Measurements from ENCODE around the gene LY6G6C. TPM values are rescaled to one million over a fixed set of nuclear protein-coding genes. Genes with fewer than 3 reads are reported as not detected.

LY6G6C gene
- total and polyA plus RNA-seq, 2 of the 13 experiments (the other 11 are each of a cell fraction or from before 2014, with no cell fraction given), result 0.15 TPM; not detected in 1

GRCh38 chr6:31702819-31703716, 18.5 kb downstream of the LY6G6C start, which contains the start of gene ABHD16A (continued):
- TF ChIP-seq, protein P1, sequence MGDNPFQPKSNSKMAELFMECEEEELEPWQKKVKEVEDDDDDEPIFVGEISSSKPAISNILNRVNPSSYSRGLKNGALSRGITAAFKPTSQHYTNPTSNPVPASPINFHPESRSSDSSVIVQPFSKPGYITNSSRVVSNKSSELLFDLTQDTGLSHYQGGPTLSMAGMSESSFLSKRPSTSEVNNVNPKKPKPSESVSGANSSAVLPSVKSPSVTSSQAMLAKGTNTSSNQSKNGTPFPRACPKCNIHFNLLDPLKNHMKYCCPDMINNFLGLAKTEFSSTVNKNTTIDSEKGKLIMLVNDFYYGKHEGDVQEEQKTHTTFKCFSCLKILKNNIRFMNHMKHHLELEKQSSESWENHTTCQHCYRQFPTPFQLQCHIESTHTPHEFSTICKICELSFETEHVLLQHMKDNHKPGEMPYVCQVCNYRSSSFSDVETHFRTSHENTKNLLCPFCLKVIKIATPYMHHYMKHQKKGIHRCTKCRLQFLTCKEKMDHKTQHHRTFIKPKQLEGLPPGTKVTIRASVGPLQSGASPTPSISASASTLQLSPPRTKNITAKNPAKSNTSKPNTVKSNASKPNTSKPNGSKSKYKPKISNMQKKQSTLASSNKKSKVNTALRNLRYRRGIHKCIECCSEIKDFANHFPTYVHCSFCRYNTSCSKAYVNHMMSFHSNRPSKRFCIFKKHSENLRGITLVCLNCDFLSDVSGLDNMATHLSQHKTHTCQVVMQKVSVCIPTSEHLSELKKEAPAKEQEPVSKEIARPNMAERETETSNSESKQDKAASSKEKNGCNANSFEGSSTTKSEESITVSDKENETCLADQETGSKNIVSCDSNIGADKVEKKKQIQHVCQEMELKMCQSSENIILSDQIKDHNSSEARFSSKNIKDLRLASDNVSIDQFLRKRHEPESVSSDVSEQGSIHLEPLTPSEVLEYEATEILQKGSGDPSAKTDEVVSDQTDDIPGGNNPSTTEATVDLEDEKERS (CRISPR knock-in tag; IDR thresholded peaks at IDR 0.05), result peak; percentile 74; the same call in 1 of the 2 replicates
- TF ChIP-seq ZSCAN22 (CRISPR knock-in tag; IDR thresholded peaks at IDR 0.05), result no peak
- TF ChIP-seq ETV6 (CRISPR knock-in tag; conservative IDR thresholded peaks at IDR 0.05), result peak; percentile 76; the same call in 1 of the 2 replicates
- TF ChIP-seq, protein P2, sequence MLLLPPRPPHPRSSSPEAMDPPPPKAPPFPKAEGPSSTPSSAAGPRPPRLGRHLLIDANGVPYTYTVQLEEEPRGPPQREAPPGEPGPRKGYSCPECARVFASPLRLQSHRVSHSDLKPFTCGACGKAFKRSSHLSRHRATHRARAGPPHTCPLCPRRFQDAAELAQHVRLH (CRISPR knock-in tag; IDR thresholded peaks at IDR 0.05; ENCODE audit: borderline replicate concordance, low read depth), result peak; percentile 81; the same call in 1 of the 2 replicates
- peak; percentile 45 for TF ChIP-seq ZNF891 (CRISPR knock-in tag; IDR thresholded peaks at IDR 0.05)
- TF ChIP-seq ZFP37 (CRISPR knock-in tag; IDR thresholded peaks at IDR 0.05; ENCODE audit: borderline replicate concordance), result peak; percentile 9; the same call in 1 of the 2 replicates
- peak; percentile 92 for TF ChIP-seq PHF8 (CRISPR knock-in tag; IDR thresholded peaks at IDR 0.05)
- peak; percentile 55; the same call in 1 of the 2 replicates for TF ChIP-seq ZNF614 (CRISPR knock-in tag; IDR thresholded peaks at IDR 0.05; ENCODE audit: borderline replicate concordance)
- no peak for TF ChIP-seq NR1H2 (CRISPR knock-in tag; IDR thresholded peaks at IDR 0.05; ENCODE audit: borderline replicate concordance, low read depth)
- peak; percentile 64; the same call in 1 of the 2 replicates for TF ChIP-seq YEATS4 (CRISPR knock-in tag; IDR thresholded peaks at IDR 0.05; ENCODE audit: borderline replicate concordance)
- TF ChIP-seq ONECUT2 (CRISPR knock-in tag; IDR thresholded peaks at IDR 0.05), result 0 out of 2 replicates have a peak, but pooled peaks have one; percentile 13
- peak; percentile 94 for TF ChIP-seq ZFX (CRISPR knock-in tag; IDR thresholded peaks at IDR 0.05; ENCODE audit: low read depth)
- peak; percentile 74; the same call in 1 of the 2 replicates for TF ChIP-seq FOSL2 (CRISPR knock-in tag; IDR thresholded peaks at IDR 0.05)
- peak; percentile 78 for TF ChIP-seq BHLHE40 (IDR thresholded peaks at IDR 0.05; ENCODE audit: low read length)
- TF ChIP-seq POGK (CRISPR knock-in tag; conservative IDR thresholded peaks at IDR 0.05), result peak; percentile 91
- TF ChIP-seq NCOA2 (CRISPR knock-in tag; IDR thresholded peaks at IDR 0.05), result peak; percentile 68
- 0 out of 2 replicates have a peak, but pooled peaks have one; percentile 18 for TF ChIP-seq MAF1 (CRISPR knock-in tag; IDR thresholded peaks at IDR 0.05; ENCODE audit: borderline replicate concordance)
- peak; percentile 100 for TF ChIP-seq CEBPB (IDR thresholded peaks at IDR 0.05; ENCODE audit: borderline replicate concordance, low read depth, low read length)
- TF ChIP-seq ZNF781 (CRISPR knock-in tag; IDR thresholded peaks at IDR 0.05; ENCODE audit: borderline replicate concordance, not compliant biosample characterization), result no peak
- TF ChIP-seq RXRB (CRISPR knock-in tag; IDR thresholded peaks at IDR 0.05; ENCODE audit: borderline replicate concordance), result peak; percentile 70
- peak; percentile 94 for TF ChIP-seq CREM (IDR thresholded peaks at IDR 0.05)
- peak; percentile 46; the same call in 1 of the 2 replicates for TF ChIP-seq CREM (CRISPR knock-in tag; IDR thresholded peaks at IDR 0.05)
- TF ChIP-seq, protein P3, sequence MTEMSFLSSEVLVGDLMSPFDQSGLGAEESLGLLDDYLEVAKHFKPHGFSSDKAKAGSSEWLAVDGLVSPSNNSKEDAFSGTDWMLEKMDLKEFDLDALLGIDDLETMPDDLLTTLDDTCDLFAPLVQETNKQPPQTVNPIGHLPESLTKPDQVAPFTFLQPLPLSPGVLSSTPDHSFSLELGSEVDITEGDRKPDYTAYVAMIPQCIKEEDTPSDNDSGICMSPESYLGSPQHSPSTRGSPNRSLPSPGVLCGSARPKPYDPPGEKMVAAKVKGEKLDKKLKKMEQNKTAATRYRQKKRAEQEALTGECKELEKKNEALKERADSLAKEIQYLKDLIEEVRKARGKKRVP (CRISPR knock-in tag; IDR thresholded peaks at IDR 0.05), result peak in 1 of 2 experiments; percentile 73; a peak in 1 of 4 replicates
- no peak for TF ChIP-seq ADNP (CRISPR knock-in tag; IDR thresholded peaks at IDR 0.05)

Data from HepG2 (cell line).